EL (cell line): ENCODE data around the gene RRP1B.
"Not testable (repeated sequence)": the region's sequence is repeated elsewhere in the genome, so short reads cannot be mapped to it uniquely, and the experiment has no call there.

ENCODE experiments used
- DNase-seq: peaks from one replicate; pipeline ENCODE4 v3.0.0-alpha.2; 2016

The RRP1B gene

DNA sequence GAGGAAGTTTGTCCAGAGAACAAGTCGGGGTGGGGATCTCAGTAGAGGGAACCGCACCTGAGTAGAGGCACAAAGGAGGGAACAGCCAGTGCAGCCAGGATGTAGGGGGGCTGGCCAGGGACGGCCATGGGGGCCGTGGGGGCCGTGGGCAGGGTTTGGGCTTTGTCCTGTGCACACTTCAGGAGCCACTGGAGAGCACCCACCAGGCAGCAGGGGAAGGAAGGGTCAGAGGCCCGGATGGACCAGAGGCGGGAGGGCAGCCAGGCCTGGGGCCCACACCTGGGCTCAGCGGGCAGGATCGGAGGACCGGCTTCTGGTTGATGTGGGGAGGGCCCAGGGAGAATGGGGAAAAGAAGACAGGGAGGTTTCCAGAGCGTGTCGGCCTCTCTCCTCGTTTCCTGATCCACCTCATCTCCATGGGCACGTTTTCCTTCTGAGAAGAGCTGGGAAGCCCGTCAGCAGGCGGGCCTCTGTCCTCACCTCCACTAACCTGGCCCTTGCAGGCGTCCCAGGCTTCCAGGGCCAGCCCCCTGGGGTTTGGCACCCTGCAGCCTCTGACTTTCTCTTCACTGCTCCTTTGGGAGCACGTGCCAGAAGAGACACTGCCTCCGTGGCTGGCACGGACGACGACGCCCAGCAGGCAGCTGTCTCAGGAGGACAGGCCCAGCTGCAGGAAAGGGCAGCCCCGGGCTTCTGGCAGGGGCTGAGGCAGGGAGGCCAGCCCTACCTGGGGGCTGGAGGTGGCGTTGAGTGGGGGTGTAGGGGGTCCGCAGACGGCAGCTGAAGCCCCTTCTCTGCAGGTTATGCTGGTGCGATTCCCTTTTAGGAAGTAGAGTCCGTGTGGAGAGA is 42.8 kb downstream of the RRP1B start:
- no peak for DNase-seq

DNA sequence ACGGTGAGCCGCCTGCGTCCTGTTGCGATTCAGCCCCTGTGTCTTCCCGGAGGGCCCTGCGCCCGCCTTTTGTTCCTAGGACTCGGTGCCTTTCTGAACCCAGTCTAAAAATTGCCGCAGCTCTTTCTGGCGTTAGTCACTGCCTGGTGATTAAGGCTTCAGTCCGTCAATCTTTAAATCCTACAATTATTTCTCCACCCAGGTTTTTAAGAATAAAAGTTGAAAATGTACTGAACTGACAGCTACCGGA is 43.4 kb downstream of the RRP1B start:
- DNase-seq: peak; percentile 44

DNA sequence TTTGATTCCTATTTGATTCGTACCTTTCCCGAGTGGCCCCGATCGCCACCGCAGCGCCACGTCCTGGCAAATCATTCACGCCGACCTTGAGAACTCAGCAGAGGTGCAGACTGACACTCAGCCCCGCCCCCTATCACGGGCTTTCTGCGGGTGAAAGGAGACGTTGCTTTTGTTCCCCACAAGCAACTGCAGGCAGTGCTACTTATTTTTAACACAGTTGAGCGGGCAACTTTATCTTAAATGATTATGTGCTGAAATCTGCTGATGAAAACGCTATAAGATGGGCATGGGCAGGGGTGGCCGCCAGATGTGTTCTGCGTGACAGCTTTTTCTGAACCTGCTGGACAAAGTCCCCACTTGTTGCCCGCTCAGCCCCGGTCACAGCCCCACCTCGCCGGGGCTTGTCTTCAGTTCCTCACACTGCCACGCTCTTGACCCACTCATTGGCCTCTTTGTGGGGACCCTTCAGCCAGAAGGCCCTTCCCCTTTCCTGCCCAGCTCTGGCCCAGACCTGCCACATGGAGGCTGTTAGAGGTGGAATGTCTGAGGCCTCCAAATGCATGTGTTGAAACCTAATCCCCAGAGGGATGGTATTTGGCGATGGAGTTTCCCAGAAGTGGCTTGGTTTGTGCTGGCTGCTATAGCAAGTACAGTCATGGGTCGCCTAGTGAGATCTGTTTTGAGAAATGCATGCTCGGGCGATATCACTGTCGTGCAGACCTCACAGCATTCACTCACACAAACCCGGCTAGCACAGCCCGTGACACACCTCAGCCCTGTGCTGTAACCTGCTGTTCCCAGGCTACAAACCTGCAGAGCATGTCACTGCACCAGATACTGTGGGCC is 43.9 kb downstream of the RRP1B start:
- peak; percentile 25 for DNase-seq

DNA sequence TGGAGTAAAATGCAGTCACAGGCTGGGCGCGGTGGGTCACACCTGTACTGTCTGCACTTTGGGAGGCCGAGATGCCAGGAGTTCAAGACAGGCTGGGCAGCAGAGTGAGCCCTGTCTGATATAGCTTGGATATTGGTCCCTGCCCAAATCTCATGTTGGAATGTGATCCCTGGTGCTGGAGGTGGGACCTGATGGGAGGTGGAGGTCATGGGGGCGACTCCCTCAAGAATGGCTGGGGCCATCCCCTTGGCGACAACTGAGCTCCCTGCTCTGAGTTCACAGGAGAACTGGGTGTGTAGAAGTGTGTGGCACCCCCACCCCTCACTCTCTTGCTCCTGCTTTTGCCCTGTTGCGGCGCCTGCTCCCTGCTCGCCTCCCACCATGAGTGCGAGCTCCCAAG is 48.1 kb downstream of the RRP1B start:
- DNase-seq: no peak

DNA sequence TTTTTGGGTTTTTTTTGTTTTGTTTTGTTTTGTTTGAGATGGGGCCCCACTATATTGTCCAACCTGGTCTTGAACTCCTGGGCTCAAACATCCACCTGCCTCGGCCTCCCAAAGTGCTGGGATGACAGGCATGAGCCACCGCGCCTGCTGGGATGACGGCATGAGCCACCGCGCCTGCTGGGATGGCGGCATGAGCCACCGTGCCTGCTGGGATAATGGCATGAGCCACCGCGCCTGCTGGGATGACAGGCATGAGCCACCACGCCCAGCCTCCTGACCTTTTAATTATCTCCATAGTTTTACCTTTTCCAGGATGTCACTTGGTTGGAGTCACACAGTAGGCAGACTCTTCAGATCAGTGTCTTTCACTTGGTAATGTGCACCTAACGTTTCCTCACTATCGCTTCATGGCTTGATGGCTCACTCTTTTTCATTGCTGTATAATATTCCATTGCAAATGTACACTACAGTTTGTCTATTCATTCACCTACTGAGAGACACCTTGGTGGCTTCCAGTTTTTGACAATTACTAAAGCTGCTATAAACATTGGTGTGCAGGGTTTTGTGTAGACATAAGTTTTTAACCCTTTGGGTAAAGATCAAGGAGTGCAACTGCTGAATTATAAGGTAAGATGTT is 49.5 kb downstream of the RRP1B start:
- DNase-seq: no peak

DNA sequence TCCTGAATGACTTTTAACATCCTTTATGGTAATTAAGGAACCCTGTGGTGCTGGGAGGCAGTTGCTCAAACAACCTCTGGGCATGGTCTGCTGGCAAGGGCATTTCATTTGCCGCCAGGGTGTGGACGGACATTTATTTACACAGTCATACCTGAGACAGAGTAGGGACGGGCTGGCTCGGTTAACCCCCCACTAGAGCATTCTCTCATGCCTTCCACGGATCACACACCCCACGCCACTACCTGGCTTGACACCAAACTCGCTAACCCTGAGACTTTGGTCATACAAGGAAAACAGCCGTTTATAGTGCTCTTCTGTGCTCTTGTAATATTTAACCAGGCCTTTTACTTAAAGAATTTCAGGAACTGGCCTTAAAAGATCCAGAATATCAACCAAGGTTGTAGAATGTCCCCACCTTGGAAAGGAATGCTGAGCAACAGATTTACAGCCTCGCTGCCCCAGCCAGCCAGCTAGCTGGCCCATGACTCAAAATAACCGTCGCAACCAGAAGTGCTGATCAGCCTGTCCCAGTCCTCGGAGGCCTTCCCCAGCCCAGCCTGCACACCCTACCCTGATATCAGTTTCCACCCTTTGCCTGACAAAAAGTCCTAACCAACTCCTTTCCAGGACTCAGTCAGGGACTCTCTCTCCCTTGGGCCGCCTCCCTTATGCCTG is 53.0 kb downstream of the RRP1B start:
- peak; percentile 78 for DNase-seq

DNA sequence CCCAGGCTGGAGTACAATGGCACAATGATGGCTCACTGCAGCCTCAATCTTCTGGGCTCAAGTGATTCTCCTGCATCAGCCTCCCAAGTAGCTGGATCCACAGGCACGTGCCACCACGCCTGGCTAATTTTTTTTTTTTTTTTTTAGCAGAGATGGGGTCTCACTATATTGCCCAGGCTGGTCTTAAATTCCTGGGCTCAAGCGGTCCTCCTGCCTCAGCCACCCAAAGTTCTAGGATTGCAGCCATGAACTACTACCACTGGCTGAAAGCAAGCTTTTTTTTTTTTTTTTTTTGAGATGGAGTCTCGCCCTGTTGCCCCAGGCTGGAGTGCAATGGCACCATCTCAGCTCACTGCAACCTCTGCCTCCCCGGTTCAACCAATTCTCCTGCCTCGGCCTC is 53.8 kb downstream of the RRP1B start:
- DNase-seq: not testable (repeated sequence)

DNA sequence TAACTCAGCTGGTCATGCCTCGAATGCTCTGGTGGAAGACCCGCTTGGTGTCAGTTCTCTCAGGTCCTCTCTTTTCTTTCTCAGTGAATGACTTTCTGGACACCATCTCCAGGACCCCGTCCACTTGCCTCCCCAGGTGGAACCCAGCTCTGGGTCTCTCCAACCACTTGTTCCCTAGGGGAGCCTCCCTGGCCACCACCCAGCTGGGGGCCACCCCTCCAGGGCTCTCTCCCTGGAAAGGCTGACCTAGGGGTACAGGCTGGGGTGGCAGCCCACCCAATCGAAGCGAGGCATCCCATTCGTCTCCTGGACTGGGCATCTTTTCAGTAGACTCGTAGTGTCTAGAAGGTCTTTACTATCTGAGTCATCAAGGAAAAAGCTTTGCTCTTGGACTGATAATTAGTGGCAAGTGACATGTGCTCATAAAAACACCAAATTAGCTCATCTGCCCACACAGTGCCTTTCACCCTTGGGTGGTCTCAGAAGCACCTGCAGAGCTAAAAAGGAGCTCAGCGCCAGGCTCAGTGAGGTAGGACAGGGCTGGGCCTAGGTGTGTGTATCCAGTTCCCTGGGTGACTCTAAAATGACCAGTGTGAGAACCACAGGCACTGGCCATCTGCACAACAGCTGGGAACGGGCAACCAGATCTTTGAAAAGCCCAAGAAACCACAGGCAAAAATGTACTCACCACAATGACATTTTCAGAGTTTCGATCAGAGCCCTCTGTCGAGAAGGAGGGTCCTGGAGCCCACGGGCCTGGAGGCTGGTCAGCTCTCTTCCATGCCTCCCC is 57.2 kb downstream of the RRP1B start:
- DNase-seq: peak; percentile 71

DNA sequence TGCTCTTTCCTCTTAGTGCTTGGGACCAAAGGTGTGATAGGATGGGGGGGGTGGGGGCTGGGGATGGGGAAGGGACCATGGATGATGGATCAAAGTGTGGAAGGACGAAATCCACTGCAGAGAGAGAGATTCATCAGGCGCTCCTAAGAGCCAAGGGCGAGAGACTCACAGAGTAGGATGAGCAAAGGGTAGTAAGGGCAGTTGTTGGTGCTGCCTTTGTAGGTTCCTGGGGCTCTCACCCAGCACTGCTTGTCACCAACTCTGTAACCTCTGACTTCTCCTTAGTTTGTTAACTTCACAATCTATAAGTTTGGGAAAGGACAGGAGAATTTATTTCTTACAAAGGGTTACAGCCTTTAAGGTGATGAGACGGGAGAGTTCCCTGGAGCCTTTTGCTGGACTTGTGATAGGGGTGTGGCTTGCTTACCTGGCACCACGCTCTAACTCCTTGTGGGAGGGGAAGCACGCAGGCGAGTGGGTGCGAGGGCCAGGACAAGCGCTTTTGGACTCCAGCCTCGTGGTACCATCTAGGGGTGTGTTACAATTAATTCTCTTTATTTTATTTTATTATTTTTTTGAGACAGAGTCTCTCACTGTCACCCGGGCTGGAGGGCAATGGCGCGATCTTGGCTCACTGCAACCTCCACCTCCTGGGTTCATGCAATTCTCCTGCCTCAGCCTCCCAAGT is 58.0 kb downstream of the RRP1B start:
- no peak for DNase-seq

DNA sequence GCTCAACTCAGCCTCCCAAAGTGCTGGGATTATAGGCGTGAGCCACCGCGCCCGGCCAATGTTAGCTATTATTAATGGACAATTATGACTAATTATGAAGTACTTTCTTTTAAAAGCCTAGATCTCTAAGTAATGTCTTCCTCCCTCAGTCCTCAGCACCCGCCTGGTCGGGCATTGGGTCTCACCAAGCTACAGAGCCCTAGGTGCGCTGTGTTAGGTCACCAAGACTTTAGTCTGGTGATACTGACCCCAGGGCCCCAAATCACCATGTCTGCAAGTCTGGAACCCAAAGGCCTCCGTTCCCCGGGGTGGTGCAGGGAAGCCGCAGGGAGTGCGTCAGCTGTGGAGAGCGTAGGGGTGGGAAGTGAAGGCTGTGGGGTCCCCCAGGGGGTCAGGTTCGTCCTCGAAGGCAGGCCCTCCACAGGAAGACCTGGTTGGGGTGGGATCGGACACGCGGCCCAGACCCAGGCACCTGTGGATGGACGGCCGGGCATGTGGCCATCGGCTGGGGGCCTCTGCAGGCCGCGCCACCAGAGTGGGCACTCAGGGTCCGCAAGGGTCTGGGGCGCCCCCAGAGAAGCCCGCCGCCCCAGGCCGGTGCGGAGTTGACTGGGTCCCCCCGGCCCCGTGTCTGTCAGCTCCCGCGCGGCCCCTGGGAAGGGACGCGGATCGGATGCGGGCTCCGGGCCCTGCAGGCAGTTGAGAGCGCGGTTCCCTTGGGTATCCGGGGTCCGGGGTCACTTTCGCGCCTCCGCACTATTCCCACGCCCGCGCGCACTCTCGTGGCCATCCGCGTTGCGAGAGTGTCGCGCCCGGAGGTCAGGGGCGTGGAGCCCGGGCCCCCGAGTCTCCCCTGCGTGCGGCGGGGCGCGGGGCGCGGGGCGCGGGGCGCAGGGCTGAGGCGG is 58.9 kb downstream of the RRP1B start:
- DNase-seq: no peak

DNA sequence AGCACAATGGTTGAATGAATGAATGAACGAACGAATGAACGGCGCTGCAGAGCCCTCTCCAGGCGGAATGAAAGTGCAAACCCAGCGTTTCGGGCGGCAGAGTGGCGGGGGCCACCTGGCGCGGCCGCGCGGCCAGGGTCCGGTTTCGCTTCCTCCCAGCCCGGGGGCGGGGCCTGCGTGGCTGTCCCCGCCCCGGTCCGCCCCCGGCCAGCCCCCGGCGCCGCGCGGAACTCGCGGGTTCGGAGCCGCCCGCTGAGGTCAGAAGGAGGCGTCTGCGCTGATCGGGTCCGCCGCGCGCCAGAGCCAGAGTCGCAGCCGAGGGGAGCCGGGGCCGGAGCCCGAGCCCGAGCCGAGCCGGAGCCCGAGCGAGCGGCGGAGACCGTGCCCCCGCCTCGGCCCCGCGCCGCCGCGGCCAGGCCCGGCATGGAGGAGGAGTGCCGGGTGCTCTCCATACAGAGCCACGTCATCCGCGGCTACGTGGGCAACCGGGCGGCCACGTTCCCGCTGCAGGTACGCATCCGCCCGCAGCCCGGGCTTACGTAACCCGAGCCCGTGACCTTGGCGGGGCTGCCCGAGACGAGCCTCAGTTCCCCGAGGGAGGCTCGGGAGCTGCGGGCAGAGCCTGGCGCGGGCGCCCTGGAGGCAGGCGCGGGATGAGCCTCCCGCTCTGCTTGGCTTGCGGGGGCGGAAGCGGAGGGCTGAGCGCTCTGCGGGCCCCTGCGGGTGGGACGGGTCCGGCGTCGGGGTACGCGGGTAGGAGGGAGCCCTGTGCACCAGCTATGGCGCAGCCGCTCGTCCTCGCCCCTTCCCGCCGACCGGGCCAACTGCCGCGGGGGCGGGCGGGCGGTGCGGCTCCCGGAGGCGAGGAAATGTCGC is 59.8 kb downstream of the RRP1B start, which contains the start of gene PDXK:
Gene PDXK, plus strand, starts transcription at position 258 of the 876 bp plus-strand sequence. Its CDS starts 166 bp downstream, at position 424.
- peak; percentile 87 for DNase-seq

DNA sequence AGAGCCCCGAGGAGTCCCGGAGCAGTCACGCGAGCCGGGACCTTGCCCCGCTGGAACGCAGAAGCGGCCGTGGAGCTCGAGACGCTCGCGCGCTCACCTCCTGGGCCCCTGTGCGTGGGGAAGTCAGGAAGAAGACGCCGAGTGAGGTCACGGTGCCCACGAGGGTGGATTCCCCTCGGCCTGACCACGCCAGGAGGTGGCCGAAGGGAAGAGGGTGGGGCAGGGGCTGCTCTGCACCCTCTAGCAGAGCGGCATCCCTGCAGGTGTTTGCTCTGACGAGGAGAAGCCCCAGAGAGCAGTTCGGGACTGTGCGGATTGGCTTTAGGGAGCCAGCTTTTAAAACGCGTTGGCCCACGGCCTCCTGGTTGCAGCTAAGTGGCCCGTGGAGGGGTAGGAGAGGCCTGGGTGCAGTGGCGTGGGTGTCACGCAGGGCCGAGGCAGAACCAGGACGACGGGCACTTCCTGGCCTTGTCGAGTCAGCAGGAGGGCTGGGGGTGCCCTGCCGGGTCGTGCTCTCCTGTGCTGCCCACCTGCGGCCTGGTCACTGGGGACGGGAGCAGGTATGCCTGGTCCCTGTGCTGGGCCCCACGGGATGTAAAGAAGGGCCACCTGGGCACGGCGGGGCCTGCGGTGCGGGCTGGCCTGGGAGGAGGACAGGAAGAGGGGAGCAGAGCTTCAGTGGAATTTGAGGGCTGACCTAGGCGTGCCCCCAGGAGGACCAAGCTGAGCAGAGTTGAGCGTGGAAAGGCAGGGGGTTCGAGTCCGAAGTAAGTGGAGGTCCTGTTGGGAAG is 60.6 kb downstream of the RRP1B start:
- DNase-seq: no peak

DNA sequence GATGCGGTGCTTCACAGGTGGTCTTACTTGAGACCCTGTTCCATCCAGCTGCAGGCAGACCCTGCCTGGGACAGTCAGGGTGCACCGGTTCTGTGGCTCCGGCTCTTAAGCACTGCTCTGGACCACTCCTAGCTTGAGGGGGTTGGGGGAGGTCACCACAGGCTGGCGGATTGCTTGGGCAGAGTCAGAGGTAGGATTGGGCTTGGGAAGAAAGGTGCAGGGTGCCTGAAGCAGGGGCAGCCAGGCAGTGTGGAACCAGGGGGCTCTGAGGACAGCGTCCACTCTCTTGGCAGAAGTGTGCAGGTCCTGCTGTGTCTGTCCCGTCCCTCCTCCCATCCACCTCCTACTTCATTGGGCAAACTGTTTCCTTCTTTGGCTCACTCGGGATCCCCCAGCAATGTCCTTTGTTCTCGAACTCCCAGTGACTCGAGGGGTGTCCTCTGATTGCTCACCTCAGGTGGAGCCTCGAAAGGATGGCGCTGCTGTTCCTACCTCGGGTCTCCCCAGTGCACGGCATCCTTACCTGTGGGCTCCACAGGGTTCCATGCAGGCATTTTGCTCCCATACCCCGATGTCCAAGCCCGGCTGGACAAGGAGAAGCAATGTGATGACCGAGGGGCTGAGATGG is 61.3 kb downstream of the RRP1B start:
- DNase-seq: no peak

DNA sequence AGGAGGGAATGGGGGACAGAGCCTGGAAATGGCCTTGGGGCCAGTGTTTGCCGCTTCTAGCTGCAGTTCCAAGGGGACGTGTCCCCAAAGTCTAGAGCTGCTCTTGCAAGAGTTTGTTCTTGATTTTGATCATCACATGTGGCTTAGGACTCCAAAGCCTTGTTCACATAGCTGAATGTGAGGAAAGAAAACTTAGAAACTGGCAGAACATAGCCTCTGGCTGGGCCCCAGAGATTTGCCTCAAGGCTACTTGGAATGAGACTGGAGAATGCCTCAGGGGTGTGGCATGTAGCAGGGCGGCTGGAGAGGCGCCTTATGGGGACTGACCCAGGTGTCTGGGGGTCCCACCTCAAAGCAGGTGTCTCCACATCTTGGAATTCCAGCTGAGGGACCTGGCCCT is 61.8 kb downstream of the RRP1B start:
- no peak for DNase-seq

DNA sequence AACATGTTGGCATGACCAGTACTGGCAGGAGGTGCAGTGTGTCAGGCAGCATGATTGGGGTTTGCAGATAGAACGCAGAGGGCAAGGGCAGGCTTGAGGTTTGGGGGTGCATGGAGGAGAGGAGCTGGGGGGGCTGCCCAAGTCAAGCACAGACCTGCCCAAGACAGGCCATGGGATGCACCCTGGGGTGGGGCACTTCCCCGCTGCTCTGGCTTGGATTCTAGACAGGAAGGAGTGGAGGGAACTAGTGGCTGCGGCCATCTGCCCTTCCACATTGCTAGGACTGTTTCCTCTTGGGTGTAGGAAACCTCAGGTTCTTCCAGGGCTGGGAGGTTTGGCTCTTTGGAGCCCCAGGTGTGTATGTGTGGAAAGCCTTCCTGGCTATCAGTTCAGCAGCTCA is 62.6 kb downstream of the RRP1B start:
- no peak for DNase-seq

DNA sequence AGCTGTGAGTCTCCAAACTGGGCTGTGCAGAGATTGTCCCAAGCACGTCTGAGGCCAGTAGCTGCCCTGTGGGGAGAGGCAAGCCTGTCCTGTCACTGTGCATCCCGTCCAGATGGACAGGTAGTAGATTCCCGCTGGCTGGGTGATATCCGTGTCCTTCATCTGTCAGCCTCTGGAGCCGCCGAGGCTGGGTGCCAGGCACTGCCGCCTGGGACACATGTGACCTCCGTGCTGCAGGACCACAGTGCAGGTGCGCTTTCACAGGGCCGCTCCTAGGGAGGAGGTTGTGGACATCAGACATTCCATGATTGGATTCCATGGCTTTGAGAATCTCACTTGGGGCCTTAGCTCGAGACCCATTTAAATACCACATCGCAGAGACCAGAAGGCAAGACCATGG is 64.3 kb downstream of the RRP1B start:
- DNase-seq: no peak

DNA sequence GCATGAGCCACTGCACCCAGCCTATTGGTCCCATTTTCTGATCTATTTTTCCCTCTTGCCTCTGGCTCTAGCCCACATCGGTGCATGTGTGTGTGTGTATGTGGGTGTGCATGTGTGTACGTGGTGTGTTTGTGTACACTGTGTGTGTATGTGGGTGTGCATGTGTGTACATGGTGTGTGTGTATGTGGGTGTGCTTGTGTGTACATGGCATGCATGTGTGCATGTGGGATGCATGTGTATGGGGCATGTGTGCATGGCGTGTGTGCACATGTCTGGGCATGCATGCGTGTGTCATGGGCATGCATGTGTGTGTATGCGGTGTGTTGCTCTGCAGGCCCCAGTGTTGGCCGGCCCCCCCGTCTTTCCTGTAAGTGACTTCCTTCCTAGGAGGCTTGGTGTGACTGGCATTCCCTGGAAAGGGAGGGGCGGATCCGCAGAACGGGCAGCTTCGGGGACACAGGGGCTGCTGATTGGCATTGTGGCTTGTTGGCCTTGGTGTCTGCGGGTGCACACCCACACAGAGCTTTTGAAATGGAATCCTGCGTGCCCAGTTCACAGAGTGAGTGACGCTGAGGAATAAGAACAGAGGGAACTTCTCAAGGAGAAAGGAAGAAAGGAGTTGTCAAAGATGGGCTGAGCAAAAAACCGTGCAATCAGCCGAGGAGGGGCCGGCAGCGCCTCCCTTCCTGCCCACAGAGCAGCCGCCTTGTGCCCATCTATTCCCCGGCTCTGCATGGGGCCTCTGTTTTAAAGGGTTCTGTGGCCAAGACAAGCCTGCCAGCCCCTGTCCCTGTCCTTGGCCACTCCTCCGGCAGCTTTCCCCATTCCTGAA is 67.5 kb downstream of the RRP1B start:
- DNase-seq: no peak
